ENCODE measurements around the gene LGI4. TPM values are rescaled to one million over a fixed set of nuclear protein-coding genes. Genes with fewer than 3 reads are reported as not detected.

Gene LGI4
- total RNA-seq, 1 donor from 2014 or later: 59.3 TPM

DNA sequence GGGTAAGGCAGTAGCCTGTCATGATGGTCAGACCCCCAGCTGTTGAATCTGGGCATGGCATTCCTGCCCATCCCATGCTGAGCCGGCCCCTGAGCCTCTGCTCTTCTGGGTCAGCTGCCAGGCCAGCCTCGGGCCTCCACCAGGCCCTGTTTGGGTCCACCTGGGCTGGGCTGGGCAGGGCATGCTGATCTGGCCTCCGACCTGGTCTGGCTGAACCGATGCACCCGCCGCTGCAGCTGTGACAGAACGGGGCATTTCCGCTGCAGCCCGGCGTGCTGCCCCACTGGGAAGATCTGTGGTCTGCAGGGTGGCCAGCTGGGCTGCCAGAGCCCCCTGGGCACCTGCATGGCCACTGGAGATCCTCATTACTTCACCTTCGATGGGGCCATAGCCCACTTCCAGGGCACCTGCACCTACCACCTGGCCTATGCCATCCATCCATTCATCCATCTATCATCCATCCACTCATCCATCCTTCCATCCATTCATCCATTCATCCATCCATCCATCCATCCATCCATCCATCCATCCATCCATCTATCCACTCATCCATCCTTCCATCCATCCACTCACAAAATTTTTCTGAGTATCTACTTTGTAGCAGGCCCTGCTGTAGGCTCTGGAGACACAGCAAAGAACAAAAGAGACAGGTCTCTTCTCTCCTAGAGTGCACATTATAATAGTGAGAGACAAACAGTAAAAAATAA lies 40.8 kb downstream of the LGI4 start:
- intact Hi-C loops (cut with DNase I): no loop called here
- TF ChIP-seq, protein P1, sequence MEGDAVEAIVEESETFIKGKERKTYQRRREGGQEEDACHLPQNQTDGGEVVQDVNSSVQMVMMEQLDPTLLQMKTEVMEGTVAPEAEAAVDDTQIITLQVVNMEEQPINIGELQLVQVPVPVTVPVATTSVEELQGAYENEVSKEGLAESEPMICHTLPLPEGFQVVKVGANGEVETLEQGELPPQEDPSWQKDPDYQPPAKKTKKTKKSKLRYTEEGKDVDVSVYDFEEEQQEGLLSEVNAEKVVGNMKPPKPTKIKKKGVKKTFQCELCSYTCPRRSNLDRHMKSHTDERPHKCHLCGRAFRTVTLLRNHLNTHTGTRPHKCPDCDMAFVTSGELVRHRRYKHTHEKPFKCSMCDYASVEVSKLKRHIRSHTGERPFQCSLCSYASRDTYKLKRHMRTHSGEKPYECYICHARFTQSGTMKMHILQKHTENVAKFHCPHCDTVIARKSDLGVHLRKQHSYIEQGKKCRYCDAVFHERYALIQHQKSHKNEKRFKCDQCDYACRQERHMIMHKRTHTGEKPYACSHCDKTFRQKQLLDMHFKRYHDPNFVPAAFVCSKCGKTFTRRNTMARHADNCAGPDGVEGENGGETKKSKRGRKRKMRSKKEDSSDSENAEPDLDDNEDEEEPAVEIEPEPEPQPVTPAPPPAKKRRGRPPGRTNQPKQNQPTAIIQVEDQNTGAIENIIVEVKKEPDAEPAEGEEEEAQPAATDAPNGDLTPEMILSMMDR (IDR thresholded peaks at IDR 0.05): no peak
- H3K4me3 ChIP-seq: no peak overlapping the region
- no peaks in the 10 kb centered on the region for H3K36me3 ChIP-seq
- H3K27ac ChIP-seq: no peak overlapping the region
- no peaks in the 10 kb centered on the region for H3K9me3 ChIP-seq
- no peak for DNase-seq (ENCODE audit: low spot score in 2 of 2)
- peaks cover 0 to 4% of the 10 kb centered on the region in 2 donors for H3K4me1 ChIP-seq
- peaks cover 3% of the 10 kb centered on the region for H3K27me3 ChIP-seq

DNA sequence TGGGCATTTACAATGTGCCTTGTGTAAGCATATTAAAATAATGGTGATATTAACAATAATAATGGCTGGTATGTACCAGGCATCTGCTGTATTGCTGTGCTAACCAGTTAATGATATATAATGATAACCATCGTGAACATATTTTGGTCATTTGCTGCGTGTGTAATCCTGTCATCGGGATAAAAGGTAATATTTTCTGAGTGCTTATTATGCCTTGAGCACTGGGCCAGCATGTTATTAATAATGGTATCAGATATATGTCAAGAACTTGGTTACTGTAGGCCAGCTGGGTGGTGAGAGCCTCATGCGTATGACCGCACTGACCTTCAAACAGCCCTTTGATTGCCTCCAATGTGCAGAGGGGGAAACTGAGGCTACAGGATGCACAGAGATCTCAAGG lies 41.4 kb downstream of the LGI4 start:
- intact Hi-C loops (cut with DNase I): no loop called here
- no peak for DNase-seq (ENCODE audit: low spot score in 2 of 2)
- Histone ChIP-seq H3K4me3 (no peak overlapping the region), H3K27me3 (peaks cover 3% of the 10 kb centered on the region), H3K27ac (no peak overlapping the region), H3K4me1 (peaks cover 0 to 4% of the 10 kb centered on the region in 2 donors), H3K9me3 (no peaks in the 10 kb centered on the region), H3K36me3 (no peaks in the 10 kb centered on the region)
- TF ChIP-seq, protein P1 (IDR thresholded peaks at IDR 0.05): no peak

DNA sequence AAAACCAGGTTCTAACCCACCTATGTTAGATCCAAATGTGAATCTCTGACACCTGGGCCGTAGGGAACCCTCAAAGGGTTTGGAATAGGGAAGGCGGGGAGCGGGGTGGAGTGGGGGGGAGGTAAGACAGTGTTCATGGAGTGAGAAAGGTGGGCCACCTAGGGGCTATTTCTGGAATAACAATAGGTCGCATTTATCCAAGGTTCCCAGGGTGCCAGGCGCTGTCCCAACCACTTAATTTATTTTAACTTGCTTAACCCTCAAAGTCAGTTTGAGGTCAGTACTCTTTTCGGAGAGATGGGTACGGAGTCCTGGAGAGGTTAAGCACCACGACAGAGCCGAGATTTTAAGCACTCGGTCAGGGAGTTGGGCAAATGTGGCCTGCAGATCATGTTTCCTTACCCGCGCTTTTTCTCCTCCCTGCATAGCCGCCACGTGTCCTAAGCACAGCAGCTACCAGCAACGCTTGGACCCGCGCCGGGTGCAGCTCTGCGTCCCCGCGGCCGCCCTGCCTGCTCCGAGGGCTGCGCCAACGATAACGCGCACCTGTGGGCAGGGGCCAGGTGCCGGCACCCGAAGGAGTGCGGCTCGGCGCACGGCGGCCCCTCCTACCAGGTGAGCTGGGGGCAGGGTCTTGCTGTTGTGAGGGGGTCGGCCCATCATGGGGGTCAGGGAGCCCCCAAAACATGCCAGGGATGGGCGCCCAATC lies 44.2 kb downstream of the LGI4 start:
- no peak for DNase-seq (ENCODE audit: low spot score in 2 of 2)

DNA sequence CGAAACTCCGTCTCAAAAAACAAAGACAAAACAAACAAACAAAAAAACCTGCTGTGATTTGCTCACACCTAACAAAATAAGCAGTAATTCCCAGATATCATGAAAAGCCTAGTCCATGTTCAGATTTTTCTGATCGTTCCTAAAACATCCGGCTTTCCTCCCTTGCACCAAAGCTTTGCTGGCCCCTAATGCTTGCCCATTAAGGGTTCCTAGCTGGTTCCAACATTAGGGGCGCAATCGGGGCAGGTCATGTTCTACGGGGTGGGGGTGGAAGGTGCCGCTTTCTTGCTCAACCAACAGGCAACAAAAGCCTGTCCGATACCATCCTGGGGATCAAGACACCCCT lies 44.7 kb downstream of the LGI4 start:
- no peak overlapping the region for H3K27ac ChIP-seq
- no peak overlapping the region for H3K4me3 ChIP-seq
- H3K9me3 ChIP-seq: no peaks in the 10 kb centered on the region
- H3K27me3 ChIP-seq: peaks cover 3% of the 10 kb centered on the region
- DNase-seq (ENCODE audit: low spot score in 2 of 2): no peak
- no peaks in the 10 kb centered on the region for H3K36me3 ChIP-seq
- TF ChIP-seq, protein P1 (IDR thresholded peaks at IDR 0.05): no peak
- intact Hi-C loops (cut with DNase I): loop anchor here (1.0 kb wide), 1 partner anchor 117 kb away; no protein-coding TSS in a partner anchor
- peaks cover 0 to 4% of the 10 kb centered on the region in 2 donors for H3K4me1 ChIP-seq

More for the DNA sequence above, 44.2 kb downstream of the LGI4 start:
- no peaks in the 10 kb centered on the region for H3K9me3 ChIP-seq
- H3K27me3 ChIP-seq: peaks cover 3% of the 10 kb centered on the region
- no peak overlapping the region for H3K27ac ChIP-seq
- TF ChIP-seq, protein P1 (IDR thresholded peaks at IDR 0.05): peak in 2 of 3 experiments; percentile 50 to 62
- peaks cover 0 to 4% of the 10 kb centered on the region in 2 donors for H3K4me1 ChIP-seq
- H3K4me3 ChIP-seq: no peak overlapping the region
- intact Hi-C loops (cut with DNase I): loop anchor here (1.0 kb wide), 1 partner anchor 117 kb away; no protein-coding TSS in a partner anchor
- H3K36me3 ChIP-seq: no peaks in the 10 kb centered on the region

DNA sequence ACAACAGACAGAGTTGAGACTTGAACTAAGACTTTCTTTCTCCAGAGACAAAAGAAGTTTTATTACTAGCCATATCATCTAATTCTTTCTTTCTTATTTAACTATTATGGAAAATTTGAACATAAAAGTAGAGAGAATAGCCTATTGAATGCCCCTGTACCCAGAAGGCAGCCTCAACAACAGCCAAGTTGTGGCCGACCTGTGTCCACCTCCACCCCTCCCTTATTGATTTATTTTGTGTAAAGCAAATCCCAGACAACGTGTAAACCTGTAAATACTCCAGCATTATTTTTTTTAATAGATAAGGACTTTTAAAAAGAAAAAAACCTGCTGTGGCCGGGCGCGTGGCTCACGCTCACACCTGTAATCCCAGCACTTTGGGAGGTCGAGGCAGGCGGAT lies 45.3 kb downstream of the LGI4 start:
- no peak for DNase-seq (ENCODE audit: low spot score in 2 of 2)
- intact Hi-C loops (cut with DNase I): no loop called here
- no peaks in the 10 kb centered on the region for H3K9me3 ChIP-seq
- H3K4me1 ChIP-seq: peaks cover 0 to 4% of the 10 kb centered on the region in 2 donors
- no peaks in the 10 kb centered on the region for H3K36me3 ChIP-seq
- H3K4me3 ChIP-seq: no peak overlapping the region
- TF ChIP-seq, protein P1 (IDR thresholded peaks at IDR 0.05): no peak
- peaks cover 3% of the 10 kb centered on the region for H3K27me3 ChIP-seq
- no peak overlapping the region for H3K27ac ChIP-seq

Measured in ascending aorta (tissue), 2 donors.